Esophagus mucosa (tissue), 1 donor: ENCODE measurements around the gene GPX8. TPM values are rescaled to one million over a fixed set of nuclear protein-coding genes. Genes with fewer than 3 reads are reported as not detected.
A peak's percentile ranks its signal among the peaks of the same experiment; 100 is the strongest.

ENCODE experiments used
- ATAC-seq: fragments of 200-7000 bp; cut with Tn5 transposase; one replicate; pipeline ENCODE4 v1.9.1; 2020
- total RNA-seq: library from RNA; stranded (reverse); gene quantifications from one replicate; pipeline ENCODE4 v1.2.4, GENCODE V29; 2023
- donor health status: DM: yes; HTN: yes; CAD: no.

GPX8 gene
- total RNA-seq, 1 donor from 2014 or later: 6.3 TPM

DNA sequence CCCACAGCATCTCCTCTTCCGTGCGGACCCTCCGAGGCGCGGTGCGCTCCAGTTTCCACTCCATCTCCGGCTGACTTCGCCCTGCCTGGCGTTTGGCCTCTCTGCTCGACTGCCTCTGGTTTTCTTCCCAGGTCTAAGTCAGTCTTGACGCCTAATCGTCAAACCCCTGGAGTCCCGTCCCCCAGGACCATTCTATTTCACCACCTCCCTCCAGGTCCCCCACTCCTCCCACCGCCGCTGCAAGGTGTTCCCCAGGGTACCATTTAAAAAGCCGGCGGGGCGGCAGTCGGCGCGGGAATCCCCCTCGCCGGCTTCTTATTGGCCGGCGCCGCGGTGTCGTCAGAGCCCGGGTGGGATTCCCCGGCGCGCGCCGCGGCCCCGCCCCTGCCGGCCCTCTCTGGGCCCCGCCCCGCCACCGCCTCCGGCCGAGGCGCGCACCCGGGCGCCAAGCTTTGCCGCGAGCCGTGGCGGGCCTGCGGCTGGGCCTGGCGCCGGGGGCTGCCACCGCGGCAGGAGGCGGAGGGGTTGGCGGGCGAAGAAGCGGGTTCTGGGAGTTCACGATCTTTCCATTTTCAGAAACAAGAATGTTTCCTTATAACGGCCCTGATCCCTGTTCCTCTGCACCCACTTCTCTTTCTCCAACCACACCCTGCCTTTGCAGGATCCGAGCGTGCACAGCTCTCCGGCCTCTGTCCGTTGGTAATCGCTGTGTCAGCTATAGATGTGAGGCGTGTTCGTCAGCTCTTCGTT is 13.1 kb downstream of the GPX8 start, which contains the start of gene CDC20B:
TSS of gene CDC20B (minus strand) at position 241 of the 750 bp plus-strand sequence. CDS start at position 64, 177 bp downstream.
- ATAC-seq: peak; percentile 79

DNA sequence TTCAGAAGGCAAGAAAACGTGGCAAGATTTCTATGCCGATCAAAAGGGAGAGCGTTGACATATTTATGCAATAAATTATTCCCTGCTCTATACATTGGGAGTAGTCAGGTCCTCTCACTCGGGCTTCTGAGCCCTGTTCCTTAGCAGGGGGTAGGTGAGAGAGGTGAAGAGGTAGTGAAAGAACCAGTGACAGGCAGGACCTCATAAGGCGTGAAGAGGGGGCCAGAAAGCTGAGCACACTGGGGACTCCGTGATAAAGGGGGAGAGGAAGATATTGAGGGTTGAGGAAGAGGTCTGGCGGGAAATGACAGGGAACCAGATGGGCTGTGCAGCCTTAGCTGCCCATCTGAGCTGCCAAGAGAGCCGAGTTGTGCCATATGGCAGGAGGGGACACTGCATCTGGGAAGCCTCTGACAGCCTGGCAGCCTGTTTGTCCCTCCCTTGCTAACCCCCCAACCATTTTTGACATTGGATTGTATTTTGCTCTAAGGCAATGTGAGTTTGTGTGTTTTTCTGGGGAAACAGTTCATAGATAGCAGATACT is 13.8 kb downstream of the GPX8 start:
- ATAC-seq: no peak

DNA sequence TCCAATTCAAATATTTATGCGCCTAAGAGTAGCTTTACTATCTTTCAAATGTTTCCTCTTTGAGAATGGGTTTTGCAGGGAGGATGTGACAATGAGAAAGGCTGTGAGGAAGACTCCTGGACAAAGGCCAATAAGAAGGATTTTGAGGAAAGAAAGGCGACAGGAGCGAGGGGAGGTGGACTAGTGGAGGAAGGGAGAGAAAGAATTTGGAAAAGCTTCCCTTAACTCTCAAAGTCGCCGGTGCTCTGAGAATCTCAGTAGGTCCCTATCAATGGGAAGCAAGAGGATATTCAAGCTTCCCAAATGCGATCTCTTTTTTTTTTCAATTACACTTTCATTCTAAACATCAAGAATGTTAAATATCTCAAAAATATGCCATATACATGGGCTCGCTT is 15.8 kb downstream of the GPX8 start:
- ATAC-seq: no peak

- peak; percentile 76 for ATAC-seq
These were observed 16.3 kb downstream of the GPX8 start for GRCh38 chr5:55176176-55176818.

DNA sequence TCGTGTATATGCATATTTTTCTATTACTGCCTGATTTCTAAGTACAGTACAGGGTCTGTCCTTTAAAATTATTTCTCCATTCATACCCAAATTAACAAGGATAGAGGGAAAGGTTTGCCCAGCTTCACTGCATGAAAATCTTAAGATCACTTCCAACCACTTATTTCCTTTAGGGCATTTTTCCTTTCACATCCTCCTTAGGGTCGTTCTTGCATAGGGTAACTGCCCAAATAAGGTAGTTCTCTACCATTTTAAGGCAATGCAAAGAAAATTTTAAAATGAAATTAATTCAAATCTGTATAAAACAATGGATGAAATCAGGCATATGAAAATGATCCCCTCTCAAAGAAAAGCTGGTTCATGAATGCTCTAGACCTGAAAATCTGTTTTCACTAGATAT is 17.1 kb downstream of the GPX8 start:
- no peak for ATAC-seq

- no peak for ATAC-seq
These were observed 20.0 kb downstream of the GPX8 start for GRCh38 chr5:55180016-55180415.

DNA sequence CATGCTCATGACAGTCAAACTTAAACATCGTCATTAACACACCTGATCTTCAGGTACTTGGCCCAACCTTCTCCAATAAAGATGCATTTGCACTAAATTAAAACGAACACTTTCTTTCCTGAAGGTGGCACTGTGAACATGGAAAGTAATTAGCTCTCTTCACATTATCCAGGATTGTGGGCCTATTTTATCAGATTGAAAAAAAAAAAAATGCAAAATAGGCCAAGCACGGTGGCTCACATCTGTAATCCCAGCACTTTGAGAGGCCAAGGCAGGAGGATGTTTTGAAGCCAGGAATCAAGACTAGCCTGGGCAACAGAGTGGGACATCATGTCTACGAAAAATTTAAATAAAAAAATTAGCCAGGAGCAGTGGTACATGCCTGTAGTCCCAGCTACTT is 27.4 kb downstream of the GPX8 start:
- peak; percentile 33 for ATAC-seq

GRCh38 chr5:55188656-55189540 is 28.9 kb downstream of the GPX8 start:
- ATAC-seq: no peak

- ATAC-seq: no peak
These were observed 31.2 kb downstream of the GPX8 start for GRCh38 chr5:55191165-55191564.

DNA sequence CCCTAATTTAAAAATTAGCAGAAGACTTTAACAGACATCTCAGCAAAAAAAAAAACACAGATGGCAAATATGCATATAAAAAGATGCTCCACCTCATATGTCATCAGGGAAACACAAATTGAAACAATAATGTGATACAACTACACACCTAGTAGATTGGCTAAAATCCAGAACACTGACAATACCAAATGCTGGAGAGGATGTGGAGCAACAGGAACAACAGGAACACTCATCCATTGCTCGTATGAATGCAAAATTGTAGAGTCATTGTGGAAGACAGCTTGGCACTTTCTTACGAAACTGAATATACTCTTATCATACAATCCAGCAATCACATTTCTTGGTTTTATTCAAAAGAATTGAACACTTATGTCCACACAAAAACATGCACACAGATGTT is 45.0 kb downstream of the GPX8 start:
- ATAC-seq: peak; percentile 71

DNA sequence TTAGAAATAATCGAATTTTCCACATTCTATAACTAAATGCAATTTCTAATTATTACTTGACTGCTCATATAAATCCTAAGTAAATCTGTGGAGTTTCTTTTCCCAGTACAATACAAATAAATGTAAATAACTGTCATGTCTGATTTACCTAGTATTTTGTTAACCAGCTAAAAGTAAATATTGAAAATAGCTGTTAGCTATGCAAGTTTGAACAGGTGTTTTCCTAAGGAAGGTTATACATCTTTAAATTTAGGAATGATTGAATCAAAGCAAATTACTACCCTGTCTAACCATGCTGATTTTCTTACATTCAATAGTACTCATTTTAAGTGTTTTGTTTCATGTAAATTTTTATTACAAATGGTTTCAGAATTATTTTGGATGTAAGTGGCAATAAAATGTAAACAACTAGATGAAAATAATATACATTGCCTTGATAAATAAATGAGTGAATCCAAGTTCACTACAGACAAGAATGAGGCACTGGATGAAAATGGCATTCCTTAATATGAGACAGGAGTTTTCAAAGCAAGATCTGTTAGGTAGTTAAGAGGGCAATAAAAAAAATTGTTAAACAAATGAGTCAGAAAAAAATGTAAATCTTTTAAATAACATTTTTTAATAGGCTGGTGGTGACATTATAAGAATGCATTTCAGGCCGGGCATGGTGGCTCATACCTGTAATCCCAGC is 51.4 kb downstream of the GPX8 start:
- no peak for ATAC-seq

Other genes with a start within 250 kb of the GPX8 start
- not detected for gene ESM1, start 174.6 kb upstream of the GPX8 start, total RNA-seq
- gene GZMK, start 135.9 kb upstream of the GPX8 start, total RNA-seq: not detected
- 0.36 TPM for gene GZMA, start 57.5 kb upstream of the GPX8 start, total RNA-seq
- not detected for gene CDC20B, start 13.0 kb downstream of the GPX8 start, total RNA-seq
- 0.20 TPM for gene MCIDAS, start 67.1 kb downstream of the GPX8 start, total RNA-seq
- gene CCNO, start 73.4 kb downstream of the GPX8 start, total RNA-seq: 2.2 TPM
- gene DHX29, start 147.5 kb downstream of the GPX8 start, total RNA-seq: 18.2 TPM
- gene MTREX, start 147.8 kb downstream of the GPX8 start, total RNA-seq: 42.2 TPM